AG10803 (cell line): Measurements from ENCODE around the gene CWC27.
"Not testable (repeated sequence)": the region's sequence is repeated elsewhere in the genome, so short reads cannot be mapped to it uniquely, and the experiment has no call there.

ENCODE experiments used
- DNase-seq: peaks from one replicate; pipeline ENCODE4 v3.0.0; 2010; ENCODE audit warnings: low read depth
- H3K4me3 ChIP-seq: 2 replicates; pipeline ENCODE4 v1.5.1; 2011; ENCODE audit warnings: mild to moderate bottlenecking, low read length, control low read depth
- TF ChIP-seq, protein P1 (sequence below): conservative IDR thresholded peaks from 2 replicates; pipeline ENCODE4 v1.5.1; 2011; ENCODE audit warnings: mild to moderate bottlenecking, low read length, control low read depth, inconsistent platforms

CWC27 gene

DNA sequence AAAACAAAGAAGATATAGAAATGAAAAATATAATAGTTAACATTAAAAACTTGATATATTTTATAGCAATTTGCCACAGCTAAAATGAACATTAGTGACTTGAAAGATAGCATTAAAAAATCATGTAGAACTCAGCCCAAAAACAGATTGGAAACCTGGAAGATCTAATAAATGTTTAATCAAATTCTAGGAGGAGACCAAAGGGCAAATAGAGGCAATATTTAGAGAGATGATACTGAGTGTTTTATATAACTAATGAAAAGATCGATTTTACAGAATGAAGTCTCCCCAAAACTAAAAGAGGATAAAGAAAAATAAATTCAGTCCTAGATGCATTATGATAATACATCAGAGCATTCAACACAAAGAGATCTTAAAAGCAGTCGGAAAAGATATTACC, 127.0 kb downstream of the CWC27 start:
- TF ChIP-seq, protein P1, sequence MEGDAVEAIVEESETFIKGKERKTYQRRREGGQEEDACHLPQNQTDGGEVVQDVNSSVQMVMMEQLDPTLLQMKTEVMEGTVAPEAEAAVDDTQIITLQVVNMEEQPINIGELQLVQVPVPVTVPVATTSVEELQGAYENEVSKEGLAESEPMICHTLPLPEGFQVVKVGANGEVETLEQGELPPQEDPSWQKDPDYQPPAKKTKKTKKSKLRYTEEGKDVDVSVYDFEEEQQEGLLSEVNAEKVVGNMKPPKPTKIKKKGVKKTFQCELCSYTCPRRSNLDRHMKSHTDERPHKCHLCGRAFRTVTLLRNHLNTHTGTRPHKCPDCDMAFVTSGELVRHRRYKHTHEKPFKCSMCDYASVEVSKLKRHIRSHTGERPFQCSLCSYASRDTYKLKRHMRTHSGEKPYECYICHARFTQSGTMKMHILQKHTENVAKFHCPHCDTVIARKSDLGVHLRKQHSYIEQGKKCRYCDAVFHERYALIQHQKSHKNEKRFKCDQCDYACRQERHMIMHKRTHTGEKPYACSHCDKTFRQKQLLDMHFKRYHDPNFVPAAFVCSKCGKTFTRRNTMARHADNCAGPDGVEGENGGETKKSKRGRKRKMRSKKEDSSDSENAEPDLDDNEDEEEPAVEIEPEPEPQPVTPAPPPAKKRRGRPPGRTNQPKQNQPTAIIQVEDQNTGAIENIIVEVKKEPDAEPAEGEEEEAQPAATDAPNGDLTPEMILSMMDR: no peak
- H3K4me3 ChIP-seq: no peak overlapping the region
- DNase-seq: no peak

DNA sequence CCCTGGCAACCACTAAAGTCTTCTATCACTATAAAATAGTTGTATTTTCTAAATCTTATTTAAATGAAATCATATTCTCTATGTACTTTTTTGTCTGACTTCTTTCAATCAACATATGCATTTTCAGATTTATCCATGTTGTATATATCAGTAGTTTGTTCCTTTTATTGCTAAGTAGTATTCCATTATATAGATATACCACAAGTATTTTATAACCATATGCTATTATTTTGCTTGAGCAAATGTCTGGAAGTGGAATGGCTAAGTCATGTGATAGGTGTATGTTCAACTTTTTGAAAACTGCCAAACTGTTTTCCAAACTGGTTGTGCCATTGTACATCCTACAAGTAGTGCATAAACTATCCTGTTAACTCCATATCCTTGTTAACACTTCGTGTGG, 131.1 kb downstream of the CWC27 start:
- no peak for DNase-seq
- no peak overlapping the region for H3K4me3 ChIP-seq
- TF ChIP-seq, protein P1: no peak

DNA sequence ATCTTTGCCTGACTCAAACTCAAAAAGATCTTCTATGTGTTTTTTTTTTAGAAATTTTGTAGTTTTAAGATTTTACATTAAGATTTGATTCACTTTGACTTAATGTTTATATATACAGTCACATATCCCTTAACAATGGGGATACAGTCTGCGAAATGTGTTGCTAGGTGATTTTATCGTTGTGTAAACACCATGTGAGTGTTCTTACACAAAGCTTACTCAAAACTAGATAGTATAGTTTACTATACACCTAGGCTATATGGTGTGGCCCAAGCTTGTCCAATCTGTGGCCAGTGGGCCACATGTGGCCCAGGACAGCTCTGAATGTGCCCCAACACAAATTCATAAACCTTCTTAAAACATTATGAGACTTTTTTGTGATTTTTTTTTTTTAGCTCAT, 131.9 kb downstream of the CWC27 start:
- no peak for DNase-seq
- TF ChIP-seq, protein P1: no peak
- H3K4me3 ChIP-seq: no peak overlapping the region

DNA sequence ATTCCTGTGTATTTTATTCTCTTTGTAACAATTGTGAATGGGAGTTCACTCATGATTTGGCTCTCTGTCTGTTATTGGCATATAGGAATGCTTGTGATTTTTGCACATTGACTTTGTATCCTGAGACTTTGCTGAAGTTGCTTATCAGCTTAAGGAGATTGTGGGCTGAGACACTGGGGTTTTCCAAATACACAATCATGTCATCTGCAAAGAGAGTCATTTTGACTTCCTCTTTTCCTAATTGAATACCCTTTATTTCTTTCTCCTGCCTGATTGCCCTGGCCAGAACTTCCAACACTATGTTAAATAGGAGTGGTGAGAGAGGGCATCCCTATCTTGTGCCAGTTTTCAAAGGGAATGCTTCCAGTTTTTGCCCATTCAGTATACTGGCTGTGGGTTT, 138.7 kb downstream of the CWC27 start:
- not testable (repeated sequence) for DNase-seq, H3K4me3 ChIP-seq

DNA sequence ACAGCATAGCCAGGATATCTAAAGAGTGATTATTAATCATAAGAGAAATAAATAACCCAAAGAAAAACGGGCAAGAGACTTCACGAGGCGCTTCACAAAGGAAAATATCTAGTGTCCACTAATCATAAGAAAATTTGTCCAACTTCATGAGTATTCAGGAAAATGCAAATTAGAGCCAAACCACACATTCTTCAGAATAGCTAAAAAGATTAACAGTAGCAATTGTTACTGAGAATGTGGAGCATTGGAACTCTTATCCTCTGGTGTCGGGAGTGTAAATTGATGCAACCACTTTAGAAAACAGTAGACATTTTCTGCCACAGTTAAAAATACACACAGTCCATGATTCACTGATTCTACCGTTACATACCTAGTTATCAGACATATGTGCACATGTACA, 145.7 kb downstream of the CWC27 start:
- TF ChIP-seq, protein P1: no peak

DNA sequence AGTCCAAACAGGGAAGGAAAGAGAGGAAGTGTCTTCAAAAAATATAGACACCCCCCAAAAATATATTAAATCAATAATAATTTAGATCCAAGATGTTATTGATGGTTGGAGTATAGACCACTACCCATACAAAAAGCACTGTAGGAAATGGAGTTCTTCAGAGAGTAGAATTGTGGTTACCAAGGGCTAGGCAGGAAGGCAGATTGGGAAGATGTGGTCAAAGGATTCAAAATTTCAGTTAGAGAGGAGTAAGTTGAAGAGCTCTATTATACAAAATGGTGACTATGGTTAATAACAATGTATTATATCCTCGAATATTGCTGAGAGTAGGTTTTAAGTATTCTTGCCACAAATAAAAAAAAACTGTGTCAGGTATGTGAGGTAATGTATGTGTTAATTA, 149.4 kb downstream of the CWC27 start:
- H3K4me3 ChIP-seq: no peak overlapping the region
- no peak for DNase-seq
- TF ChIP-seq, protein P1: no peak

More for the DNA sequence above, 145.7 kb downstream of the CWC27 start:
- H3K4me3 ChIP-seq: no peak overlapping the region
- peak; percentile 39 for DNase-seq

DNA sequence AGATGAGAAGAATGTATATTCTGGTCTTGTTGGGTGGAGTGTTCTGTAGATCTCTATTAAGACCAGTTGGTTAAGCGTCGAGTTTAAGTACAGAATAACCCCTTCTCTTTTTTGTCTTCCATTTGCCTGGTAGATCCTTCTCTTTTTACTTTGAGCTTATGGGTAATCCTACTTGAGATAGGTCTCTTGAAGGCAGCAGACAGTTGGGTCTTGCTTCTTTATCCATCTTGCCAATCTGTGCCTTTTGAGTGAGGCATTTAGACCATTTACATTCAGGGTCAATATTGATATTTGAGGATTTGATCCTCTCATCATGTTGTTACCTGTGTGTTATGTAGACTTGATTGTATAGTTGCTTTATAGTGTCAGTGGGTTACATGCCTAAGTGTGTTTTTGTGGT, 152.7 kb downstream of the CWC27 start:
- H3K4me3 ChIP-seq: no peak overlapping the region

More for the DNA sequence above, 152.7 kb downstream of the CWC27 start:
- TF ChIP-seq, protein P1: no peak
- no peak for DNase-seq
